Suppressor macrophage treated with lipopolysaccharide for 1 hour (primary cell): ENCODE data around the gene MYO6.

Source experiments
- DNase-seq, 3 donors: peaks; one replicate each; pipeline ENCODE4 v3.0.0-alpha.2; 2020 to 2022

MYO6 gene

GRCh38 chr6:75770844-75771243 lies 21.8 kb downstream of the MYO6 start:
- DNase-seq = no peak

- DNase-seq = no peak
Observed at GRCh38 chr6:75775219-75775618, 26.2 kb downstream of the MYO6 start.

GRCh38 chr6:75776461-75776860 lies 27.4 kb downstream of the MYO6 start:
- no peak for DNase-seq

- DNase-seq = no peak
Observed at GRCh38 chr6:75778757-75779156, 29.7 kb downstream of the MYO6 start.

- DNase-seq = no peak
Observed at GRCh38 chr6:75786152-75786551, 37.1 kb downstream of the MYO6 start.

GRCh38 chr6:75788894-75789293 lies 39.9 kb downstream of the MYO6 start:
- DNase-seq = no peak

- DNase-seq = no peak
Observed at GRCh38 chr6:75791881-75792280, 42.8 kb downstream of the MYO6 start.

- DNase-seq = no peak
Observed at GRCh38 chr6:75794351-75794846, 45.4 kb downstream of the MYO6 start.

GRCh38 chr6:75794954-75795739 lies 46.1 kb downstream of the MYO6 start:
- DNase-seq = no peak

- no peak for DNase-seq
Observed at GRCh38 chr6:75796723-75797122, 47.7 kb downstream of the MYO6 start.

GRCh38 chr6:75800133-75800532 lies 51.1 kb downstream of the MYO6 start:
- DNase-seq = no peak

GRCh38 chr6:75800708-75801505 lies 51.9 kb downstream of the MYO6 start:
- DNase-seq = no peak

- DNase-seq = no peak
Observed at GRCh38 chr6:75802366-75802765, 53.3 kb downstream of the MYO6 start.

GRCh38 chr6:75808507-75808906 lies 59.5 kb downstream of the MYO6 start:
- no peak for DNase-seq

- DNase-seq = no peak
Observed at GRCh38 chr6:75812560-75812959, 63.5 kb downstream of the MYO6 start.

- DNase-seq = no peak
Observed at GRCh38 chr6:75813476-75814250, 64.6 kb downstream of the MYO6 start.

GRCh38 chr6:75815756-75816155 lies 66.7 kb downstream of the MYO6 start:
- DNase-seq = no peak

GRCh38 chr6:75818098-75818855 lies 69.2 kb downstream of the MYO6 start:
- no peak for DNase-seq

GRCh38 chr6:75819776-75820487 lies 70.9 kb downstream of the MYO6 start:
- no peak for DNase-seq

- DNase-seq = no peak
Observed at GRCh38 chr6:75824160-75824559, 75.1 kb downstream of the MYO6 start.

- DNase-seq = no peak
Observed at GRCh38 chr6:75827163-75827562, 78.1 kb downstream of the MYO6 start.
